K562 (cell line): Measurements from ENCODE around the gene ACAD10. TPM values are rescaled to one million over a fixed set of nuclear protein-coding genes. Genes with fewer than 3 reads are reported as not detected.

Experiments used
- microRNA-seq: library from miRNA; unstranded; fragments of <30 nt; microRNA quantifications from one replicate; pipeline ENCODE4, GENCODE V29; 2018; ENCODE audit warnings: borderline microRNAs expressed
- polyA plus RNA-seq, 8 experiments: library from polyadenylated mRNA; depleted of rRNA in 4 of 8; stranded (reverse) in 5 of 8; unstranded in 3 of 8; fragments of >200 nt; fragmentation: Nextera tagmentation in 2 of 8; fragmentation: Illumina TruSeq in 1 of 8; extraction: Ambion mirVana in 2 of 8; extraction: Trizol in 1 of 8; gene quantifications; 2 replicates each; pipeline versions ENCODE4 v1.2.1 to v1.2.3, GENCODE V29; 2011 to 2014; ENCODE audit warnings: inconsistent platforms in 1 of 8, missing spikeins in 1 of 8
- small RNA-seq: library from RNA; depleted of rRNA; stranded (forward); fragments of <200 nt; gene quantifications from one replicate; pipeline ENCODE3, GENCODE V24; 2014
- total RNA-seq, 7 experiments: library from RNA; depleted of rRNA in 6 of 7; stranded (reverse); fragments of >200 nt in 6 of 7; fragmentation: Illumina TruSeq in 2 of 7; extraction: Trizol in 2 of 7; gene quantifications; 2 replicates each; pipeline versions ENCODE4 v1.2.1 to v1.2.3, GENCODE V29; 2011 to 2021; ENCODE audit warnings: low replicate concordance in 1 of 7

The ACAD10 gene
- total and polyA plus RNA-seq, 9 of the 15 experiments (the other 6 are each of a cell fraction or from before 2014, with no cell fraction given): 2.3 to 19.2 (median 12.0) TPM

Small RNAs within 50 kb of the gene (microRNA-seq; reads per million reads assigned to microRNA genes)
- not detected for gene MIR6761

Small RNAs within 50 kb of the gene (small RNA-seq; reads per million reads assigned to genes)
- gene MIR6761: not detected

Other genes starting within 250 kb of the ACAD10 start
- gene ATXN2, start 86.7 kb upstream of the ACAD10 start, total RNA-seq (2014; rRNA removed): 16.8 and 20.6 TPM in 2 replicates
- 40.5 and 45.5 TPM in 2 replicates for gene ATXN2, start 86.7 kb upstream of the ACAD10 start, total RNA-seq (2014; rRNA removed; fragmentation: Illumina TruSeq; extraction: Trizol)
- 29.6 and 32.1 TPM in 2 replicates for gene ATXN2, start 86.7 kb upstream of the ACAD10 start, total RNA-seq (2015; rRNA removed; fragmentation: Illumina TruSeq; extraction: Trizol)
- 66.3 and 67.8 TPM in 2 replicates for gene ATXN2, start 86.7 kb upstream of the ACAD10 start, total RNA-seq (2021)
- 25.2 and 42.0 TPM in 2 replicates for gene ATXN2, start 86.7 kb upstream of the ACAD10 start, polyA plus RNA-seq (2011; rRNA removed)
- gene ATXN2, start 86.7 kb upstream of the ACAD10 start, polyA plus RNA-seq (2014; fragmentation: Illumina TruSeq; extraction: Trizol): 48.7 and 65.7 TPM in 2 replicates
- gene ATXN2, start 86.7 kb upstream of the ACAD10 start, polyA plus RNA-seq (2014; fragmentation: Nextera tagmentation; extraction: Ambion mirVana): 10 to 100 TPM; 20.1 to 21.7 TPM
- 28.7 and 29.3 TPM in 2 replicates for gene ATXN2, start 86.7 kb upstream of the ACAD10 start, polyA plus RNA-seq (2014; rRNA removed)
- gene BRAP, start 97 bp upstream of the ACAD10 start, total RNA-seq (2014; rRNA removed): 22.8 and 23.9 TPM in 2 replicates
- 28.5 and 30.5 TPM in 2 replicates for gene BRAP, start 97 bp upstream of the ACAD10 start, total RNA-seq (2014; rRNA removed; fragmentation: Illumina TruSeq; extraction: Trizol)
- gene BRAP, start 97 bp upstream of the ACAD10 start, total RNA-seq (2015; rRNA removed; fragmentation: Illumina TruSeq; extraction: Trizol): 26.7 and 27.5 TPM in 2 replicates
- 28.8 and 30.8 TPM in 2 replicates for gene BRAP, start 97 bp upstream of the ACAD10 start, total RNA-seq (2021)
- 25.1 and 30.6 TPM in 2 replicates for gene BRAP, start 97 bp upstream of the ACAD10 start, polyA plus RNA-seq (2011; rRNA removed)
- gene BRAP, start 97 bp upstream of the ACAD10 start, polyA plus RNA-seq (2014; fragmentation: Illumina TruSeq; extraction: Trizol): 29.9 and 32.6 TPM in 2 replicates
- gene BRAP, start 97 bp upstream of the ACAD10 start, polyA plus RNA-seq (2014; fragmentation: Nextera tagmentation; extraction: Ambion mirVana): 1 to 10 TPM; 2.2 to 3.4 TPM
- 17.7 and 20.9 TPM in 2 replicates for gene BRAP, start 97 bp upstream of the ACAD10 start, polyA plus RNA-seq (2014; rRNA removed)
- 15.7 and 19.1 TPM in 2 replicates for gene ALDH2, start 80.9 kb downstream of the ACAD10 start, total RNA-seq (2014; rRNA removed)
- 7.4 TPM in 2 replicates for gene ALDH2, start 80.9 kb downstream of the ACAD10 start, total RNA-seq (2014; rRNA removed; fragmentation: Illumina TruSeq; extraction: Trizol)
- 11.9 and 12.2 TPM in 2 replicates for gene ALDH2, start 80.9 kb downstream of the ACAD10 start, total RNA-seq (2015; rRNA removed; fragmentation: Illumina TruSeq; extraction: Trizol)
- 22.5 and 23.4 TPM in 2 replicates for gene ALDH2, start 80.9 kb downstream of the ACAD10 start, total RNA-seq (2021)
- gene ALDH2, start 80.9 kb downstream of the ACAD10 start, polyA plus RNA-seq (2011; rRNA removed): 12.0 and 30.2 TPM in 2 replicates
- gene ALDH2, start 80.9 kb downstream of the ACAD10 start, polyA plus RNA-seq (2014; fragmentation: Illumina TruSeq; extraction: Trizol): 12.6 and 14.9 TPM in 2 replicates
- gene ALDH2, start 80.9 kb downstream of the ACAD10 start, polyA plus RNA-seq (2014; fragmentation: Nextera tagmentation; extraction: Ambion mirVana): 1 to 10 TPM; 1.9 to 5.4 TPM
- gene ALDH2, start 80.9 kb downstream of the ACAD10 start, polyA plus RNA-seq (2014; rRNA removed): 16.6 and 18.1 TPM in 2 replicates
- 61.3 and 63.3 TPM in 2 replicates for gene MAPKAPK5, start 156.2 kb downstream of the ACAD10 start, total RNA-seq (2014; rRNA removed)
- gene MAPKAPK5, start 156.2 kb downstream of the ACAD10 start, total RNA-seq (2014; rRNA removed; fragmentation: Illumina TruSeq; extraction: Trizol): 56.7 and 60.4 TPM in 2 replicates
- gene MAPKAPK5, start 156.2 kb downstream of the ACAD10 start, total RNA-seq (2015; rRNA removed; fragmentation: Illumina TruSeq; extraction: Trizol): 55.3 and 57.6 TPM in 2 replicates
- 61.5 and 72.1 TPM in 2 replicates for gene MAPKAPK5, start 156.2 kb downstream of the ACAD10 start, total RNA-seq (2021)
- 67.0 and 68.4 TPM in 2 replicates for gene MAPKAPK5, start 156.2 kb downstream of the ACAD10 start, polyA plus RNA-seq (2011; rRNA removed)
- 57.1 and 58.4 TPM in 2 replicates for gene MAPKAPK5, start 156.2 kb downstream of the ACAD10 start, polyA plus RNA-seq (2014; fragmentation: Illumina TruSeq; extraction: Trizol)
- gene MAPKAPK5, start 156.2 kb downstream of the ACAD10 start, polyA plus RNA-seq (2014; fragmentation: Nextera tagmentation; extraction: Ambion mirVana): 10 to 100 TPM; 11.6 to 17.7 TPM
- gene MAPKAPK5, start 156.2 kb downstream of the ACAD10 start, polyA plus RNA-seq (2014; rRNA removed): 55.2 and 67.0 TPM in 2 replicates